ENCODE data around the gene HNRNPC.

The HNRNPC gene

DNA sequence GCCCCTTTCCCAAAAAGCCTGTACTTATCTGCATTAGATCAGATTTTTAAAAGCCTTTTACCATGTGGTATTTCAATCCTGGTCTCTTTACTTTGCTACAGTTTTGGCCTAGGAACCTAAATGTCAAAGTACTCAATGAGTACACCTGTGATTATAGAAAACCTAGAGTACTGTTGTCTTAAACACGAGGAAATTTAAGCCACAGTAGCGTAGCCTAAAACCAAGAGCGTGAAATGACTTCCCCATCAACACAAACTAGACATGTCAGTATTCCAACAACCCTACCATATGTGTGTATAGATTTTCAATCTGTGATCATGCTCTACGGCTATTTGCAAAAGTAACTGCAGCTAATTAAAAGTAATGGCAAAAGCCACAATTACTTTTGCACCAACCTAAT, 60.7 kb downstream of the HNRNPC start:
- DNase-seq: no peak

DNA sequence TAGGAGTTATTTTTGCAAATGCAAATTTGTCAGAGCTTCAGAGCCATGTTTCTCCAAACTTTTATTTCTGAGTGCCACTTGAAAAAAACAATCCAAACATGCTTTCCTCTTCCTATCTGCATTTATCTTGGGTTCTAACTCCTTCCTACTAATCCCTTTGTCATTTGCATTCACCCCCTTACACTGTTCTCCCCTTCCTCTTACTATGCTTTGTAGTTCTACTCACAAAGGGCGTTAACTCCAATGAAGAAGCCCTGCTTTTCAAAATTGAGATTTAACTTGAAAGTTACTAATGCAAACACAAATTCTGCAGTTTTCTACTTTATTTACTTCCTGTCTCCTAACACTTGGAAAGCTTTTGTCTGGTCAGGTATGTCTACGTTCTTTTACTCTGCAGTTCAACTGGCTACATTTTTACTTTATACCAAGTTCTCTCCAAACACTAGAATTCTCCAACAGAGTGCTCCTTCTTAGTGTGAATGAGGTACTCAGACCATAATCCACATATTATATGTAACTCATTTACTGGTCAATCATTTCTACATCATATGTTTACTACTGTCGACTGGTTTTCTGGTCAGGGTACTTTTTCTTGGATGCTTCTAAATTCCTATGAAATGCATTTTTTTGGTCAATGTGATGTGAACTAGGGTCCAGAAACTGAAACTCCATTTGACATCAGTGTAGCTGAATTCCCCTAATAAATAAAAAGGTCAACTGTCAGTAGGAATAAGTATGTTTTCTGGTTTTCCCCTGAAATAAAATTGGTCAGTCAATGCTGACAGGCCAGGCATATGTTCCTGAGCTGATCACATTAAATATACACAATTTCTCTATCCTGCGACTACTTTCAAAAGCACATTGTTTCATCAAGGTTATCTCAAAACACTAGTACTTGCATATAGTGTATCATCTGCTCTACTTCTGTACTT, 62.2 kb downstream of the HNRNPC start:
- DNase-seq: no peak

DNA sequence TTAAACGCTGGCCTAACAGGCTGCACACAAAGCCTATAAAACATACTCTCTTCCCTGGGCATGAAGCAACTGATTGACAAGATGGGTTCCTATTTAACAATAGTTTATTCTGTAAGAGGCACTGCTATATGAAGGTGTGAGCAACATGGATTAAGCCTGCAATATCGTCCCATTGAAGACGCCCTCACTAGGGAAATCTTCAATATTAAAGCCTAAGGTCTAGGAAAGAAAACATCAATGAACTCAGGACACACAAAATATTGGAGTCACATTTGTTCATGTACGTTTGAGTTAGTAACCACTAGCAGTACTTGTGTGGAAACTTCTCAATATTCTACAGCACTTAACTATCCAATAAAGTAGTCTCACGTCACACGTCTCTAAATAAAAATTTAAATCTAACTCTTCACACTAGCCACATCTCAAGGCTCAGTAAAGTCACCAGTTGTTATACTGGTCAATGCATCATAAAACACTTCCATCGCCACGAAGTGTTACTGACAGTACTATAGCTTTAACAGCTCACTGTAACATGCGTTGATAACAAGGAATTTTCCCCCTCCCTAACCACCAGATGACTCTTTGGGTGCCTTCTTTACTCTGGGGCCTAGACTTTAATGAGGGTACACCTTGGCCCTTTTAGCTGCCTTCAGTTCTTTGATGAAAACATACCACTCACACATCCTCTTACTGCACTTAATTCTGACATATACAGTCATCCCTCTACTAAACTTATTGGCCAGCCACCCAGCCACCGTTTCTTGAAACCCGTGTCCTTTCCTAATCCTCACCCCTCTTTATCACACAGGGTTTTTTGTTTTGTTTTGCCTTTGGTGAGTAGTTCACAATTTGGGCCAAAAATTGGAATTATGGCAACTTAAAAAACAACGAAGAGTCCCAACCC, 63.3 kb downstream of the HNRNPC start:
- no peak for DNase-seq

DNA sequence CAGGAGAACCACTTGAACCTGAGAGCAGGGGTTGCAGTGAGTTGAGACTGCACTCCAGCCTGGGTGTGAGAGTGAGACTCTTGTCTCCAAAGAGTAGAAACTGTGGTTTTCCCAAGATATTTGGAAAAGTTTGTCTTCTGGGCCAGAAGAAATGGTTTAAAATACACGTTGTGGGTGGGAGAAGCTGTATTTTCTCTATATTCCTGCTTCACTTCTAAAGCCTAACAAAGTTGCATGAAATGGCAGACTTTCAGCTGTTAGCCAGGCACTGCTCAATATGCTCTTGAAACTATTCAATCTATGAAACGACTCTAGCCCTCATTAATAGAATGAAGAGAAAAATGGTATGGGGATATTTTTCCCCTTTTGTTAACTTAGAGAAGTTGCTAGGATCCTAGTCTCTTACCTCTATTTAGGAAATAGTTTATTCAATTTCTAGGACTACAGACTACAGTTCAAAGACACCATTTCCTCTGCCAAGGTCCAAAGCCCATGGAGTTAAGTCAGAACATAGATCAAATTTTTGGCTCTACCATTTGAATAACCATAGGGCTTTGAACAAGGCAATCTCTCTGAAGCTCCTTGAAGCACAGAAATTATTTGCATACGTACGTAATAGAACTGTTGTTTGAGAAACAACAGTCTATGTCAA, 64.1 kb downstream of the HNRNPC start:
- DNase-seq: no peak

DNA sequence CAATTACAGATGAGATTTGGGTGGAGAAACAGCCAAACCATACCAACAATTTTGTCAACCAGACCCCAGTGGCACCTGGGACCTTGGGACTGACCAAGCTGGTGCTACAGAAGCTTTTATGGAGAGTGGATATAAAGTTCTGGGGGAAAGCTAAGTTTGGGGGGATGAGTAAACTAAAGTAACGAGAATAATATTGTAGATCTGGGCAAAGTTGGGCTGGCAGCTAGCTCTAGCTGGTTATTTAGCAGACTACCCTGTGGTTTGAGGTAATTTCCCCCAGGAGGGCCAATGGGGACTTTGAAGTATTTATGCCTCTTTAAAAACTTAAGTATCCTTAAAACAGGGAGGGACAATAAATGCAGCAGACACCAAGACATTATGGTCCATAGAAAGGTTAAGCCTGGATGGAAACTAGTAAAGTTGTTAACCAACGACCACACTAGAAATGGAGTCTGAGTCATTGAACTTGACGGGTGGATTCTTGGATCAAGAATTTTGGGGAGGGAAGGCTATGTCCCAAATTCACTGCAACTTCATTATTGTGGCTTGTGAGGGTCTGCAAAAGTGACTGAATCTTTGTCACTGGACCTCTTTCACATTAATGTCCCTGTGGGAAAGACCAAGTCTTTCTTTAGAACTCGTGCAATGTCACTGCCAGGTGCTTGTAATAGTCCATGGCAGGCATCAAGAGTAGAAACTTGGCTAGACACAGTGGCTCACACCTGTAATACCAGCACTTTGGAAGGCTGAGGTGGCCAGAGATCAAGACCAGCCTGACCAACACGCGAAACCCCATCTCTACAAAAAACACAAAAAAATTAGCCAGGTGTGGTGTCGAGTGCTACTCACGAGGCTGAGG, 64.8 kb downstream of the HNRNPC start:
- DNase-seq: no peak

DNA sequence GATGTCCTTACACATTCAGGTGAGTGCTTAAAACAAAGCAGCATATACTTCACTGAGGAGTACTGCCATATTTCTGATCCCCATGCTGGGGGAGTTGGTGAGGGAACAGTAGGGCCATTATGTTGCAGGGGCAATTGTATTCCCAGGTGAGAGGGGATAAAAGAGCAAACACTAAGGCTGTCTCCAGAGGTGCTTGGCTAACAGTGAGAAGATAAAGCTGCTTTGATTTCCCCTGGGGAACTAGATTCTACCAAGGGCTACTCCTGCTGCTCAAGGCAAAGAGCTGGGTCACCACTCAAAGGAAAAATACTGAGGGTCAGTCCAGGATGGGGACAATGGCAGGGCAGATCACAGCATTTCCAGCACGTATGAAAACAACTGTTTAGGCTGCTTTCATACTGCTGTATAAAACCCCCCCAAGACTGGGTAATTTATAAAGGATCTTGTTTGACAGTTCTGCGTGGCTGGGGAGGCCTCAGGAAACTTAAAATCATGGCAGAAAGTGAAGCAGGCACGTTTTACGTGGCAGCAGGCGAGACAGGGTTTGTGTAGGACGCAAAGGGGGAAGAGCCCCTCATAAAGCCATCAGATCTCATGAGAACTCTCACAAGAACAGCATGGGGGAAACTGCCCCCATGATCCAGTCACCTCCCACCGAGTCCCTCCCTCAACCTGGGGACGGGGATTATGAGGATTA, 65.6 kb downstream of the HNRNPC start:
- DNase-seq: no peak

DNA sequence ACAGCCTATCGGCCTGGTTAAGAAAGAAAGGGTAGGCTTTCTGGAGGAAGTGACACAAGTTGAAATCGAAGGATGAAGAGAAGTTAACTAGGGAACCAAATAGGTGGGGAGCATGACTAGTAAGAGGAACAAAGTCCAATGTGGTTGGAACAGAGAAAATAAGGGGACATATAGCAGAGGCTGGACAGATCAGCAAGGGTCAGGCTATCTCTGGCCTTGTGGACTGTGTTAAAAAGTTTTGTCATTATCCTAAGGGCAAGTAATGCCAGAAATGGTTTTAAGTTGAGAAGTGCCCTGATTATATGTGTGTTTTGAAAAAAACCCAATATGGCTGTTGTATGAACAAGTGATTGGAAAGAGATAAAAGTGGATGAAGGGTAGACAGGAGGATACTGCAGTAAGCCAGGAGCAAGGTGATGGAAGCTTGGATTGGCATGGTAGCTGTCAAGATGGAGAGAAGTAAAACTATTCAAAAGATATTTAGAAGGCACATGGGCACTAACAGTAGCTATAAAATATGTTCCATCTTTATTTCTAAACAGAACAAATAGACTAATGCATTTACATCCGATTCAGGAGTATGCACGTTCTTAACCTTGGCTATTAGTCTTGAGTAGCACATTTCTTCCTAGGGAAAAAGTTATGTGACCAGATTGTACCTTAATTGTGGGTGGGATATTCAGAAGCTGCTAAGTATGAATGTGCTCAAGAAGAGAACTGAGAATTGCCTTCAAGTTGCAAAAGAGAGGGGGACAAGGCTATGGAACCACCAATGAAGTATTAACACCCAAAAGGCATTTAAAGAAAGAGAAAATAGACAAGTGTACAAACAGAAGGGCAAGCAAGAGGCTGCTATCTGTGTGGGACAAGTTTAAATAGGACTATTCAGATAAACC, 66.5 kb downstream of the HNRNPC start:
- no peak for DNase-seq

DNA sequence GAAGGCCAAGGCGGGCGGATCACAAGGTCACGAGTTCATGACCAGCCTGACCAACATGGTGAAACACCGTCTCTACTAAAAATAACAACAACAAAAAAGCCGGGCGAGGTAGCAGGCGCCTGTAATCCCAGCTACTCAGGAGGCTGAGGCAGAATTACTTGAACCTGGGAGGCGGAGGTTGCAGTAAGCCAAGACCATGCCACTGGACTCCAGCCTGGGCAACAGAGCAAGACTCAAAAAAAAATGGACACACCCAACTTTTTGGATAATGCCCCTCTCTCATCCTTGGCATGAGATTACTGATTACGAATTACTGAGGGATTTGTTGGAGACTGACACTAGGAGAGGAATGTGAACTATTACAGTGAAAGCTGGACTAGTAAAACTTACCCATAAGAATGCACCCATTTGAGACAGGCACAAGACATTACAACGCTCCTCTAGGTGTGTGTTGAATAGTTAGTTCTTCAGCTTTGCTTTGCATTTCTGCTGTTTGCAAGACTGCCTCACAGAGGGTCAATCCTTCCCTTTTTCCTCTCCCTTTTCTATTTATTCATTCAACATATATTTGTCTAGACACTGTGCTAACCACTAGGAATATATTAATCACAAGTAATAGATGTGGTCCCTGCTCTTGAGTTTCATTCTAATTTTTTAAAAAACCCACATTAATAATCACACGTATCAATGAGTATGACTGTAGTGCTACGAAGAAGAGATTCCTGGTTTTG, 67.3 kb downstream of the HNRNPC start:
- no peak for DNase-seq

DNA sequence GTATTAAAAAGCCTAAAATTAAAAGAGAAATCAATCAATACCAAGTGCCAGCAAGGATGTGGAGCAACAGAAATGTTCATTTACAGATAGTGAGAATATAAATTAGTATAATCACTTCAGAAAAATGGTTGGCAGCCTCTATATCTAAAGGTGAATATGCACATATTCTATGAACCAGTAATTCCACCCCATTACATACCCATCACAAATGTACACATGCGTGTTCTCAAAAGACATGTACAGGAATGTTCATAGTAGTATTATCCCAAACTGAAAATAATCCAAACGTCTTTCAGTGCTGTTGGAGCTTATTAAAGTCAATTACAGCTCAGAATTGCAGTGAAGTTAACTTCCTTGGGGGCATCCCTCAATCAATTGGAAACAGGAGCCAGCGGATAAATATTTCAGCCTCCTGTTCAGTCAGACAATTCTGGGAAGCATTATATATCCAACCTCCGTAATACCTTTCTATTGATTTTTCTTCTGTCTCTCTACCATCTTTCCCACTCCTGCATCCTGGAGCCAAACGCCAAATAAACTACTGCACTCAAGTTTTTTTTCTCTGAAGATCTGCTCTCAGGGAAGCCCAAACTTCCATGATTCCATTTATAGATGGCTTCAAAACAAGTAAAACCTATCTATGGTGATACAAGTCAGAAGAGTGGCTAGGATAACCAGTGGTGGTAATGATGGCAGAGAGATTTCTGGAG, 68.3 kb downstream of the HNRNPC start:
- DNase-seq: no peak

DNA sequence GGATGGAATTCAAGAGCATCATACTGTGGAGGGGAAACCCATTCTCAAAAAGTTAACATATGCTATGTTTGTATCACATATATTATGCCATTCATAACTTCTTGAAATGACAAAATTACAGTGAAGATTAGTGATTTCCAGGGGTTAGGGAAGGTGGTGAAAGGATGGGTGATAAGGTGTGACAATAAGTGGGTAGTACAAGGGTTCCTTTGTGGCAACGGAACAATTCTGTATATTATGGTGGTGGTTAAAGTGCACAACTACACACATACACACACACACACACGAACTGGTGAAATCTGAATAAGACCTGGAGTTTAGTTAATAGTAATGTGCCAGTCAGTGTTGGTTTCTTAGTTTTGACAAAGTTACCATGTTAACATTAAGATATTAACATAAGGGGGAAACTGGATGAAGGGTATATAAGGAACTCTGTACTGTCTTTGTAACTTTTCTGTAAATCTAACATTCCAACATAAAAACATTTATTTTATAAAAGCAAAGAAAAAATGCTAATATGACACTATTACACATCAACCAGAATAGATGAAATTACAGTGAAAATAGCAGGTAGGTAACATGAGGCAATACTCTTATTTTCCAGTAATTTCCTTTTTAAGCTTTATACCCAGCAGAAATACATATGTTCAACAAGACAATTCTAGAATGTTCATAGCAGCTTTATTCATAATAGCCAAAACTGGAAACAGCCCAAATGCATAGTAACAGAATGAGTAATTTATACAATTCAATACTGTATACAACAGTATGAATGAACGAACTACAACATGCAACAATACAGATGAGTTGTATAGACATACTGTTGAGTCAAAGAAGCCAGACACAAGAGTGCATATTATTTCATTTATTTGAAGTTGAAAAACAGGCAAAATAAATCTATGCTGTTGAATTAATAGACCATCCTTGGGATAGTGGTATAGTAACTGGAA, 69.4 kb downstream of the HNRNPC start:
- no peak for DNase-seq

DNA sequence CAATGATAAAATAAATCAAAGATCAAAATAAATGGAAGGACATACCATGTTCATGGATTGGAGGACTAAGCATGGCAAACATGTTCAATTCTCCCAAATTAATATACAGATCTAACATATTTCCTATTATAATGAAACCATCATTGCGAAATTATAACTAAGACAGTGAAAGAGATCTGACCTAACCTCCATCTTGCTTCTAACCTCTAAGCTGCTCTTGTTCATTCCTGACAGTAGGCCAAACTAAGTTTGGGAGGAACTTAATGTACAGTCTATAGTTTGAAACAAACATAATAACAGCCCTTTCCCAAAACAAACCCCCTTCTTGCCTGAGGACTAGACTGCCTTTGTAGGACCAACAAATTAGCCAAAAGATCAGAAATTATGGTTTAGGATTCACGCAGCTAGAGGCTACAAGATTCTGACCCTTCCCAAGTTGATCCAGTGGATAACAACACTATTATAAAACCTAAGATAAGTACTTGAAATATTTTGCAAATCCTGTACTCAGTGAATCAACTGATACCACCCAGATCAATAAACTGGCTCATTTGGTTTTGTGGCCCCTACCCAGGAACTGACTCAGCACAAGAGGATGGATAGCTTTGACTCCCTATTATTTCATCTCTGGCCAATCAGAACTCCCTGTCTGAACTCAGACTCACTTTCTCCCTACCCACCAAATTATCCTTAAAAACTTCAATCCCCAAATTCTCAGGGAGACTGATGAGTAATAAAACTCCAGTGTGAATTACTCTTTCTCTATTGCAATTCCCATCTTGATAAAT, 71.6 kb downstream of the HNRNPC start:
- no peak for DNase-seq

DNA sequence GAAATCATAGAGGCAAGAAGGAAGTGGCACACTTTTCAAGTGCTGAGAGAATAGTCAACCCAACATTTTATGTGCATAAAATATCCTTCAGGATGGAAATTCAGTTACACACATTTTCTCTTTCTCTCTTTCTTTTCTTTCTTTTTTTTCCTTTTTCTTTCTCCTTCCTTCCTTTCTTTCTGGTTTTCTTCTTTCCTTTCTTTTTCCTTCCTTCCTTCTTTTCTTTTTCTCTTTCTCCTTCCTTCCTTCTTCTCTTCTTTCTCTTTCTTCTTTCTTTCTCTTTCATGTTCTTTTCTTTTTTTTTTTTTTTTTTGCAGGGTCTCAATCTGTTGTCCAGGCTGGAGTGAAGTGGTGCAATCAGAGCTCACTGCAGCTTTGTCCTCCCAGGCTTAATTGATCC, 74.6 kb downstream of the HNRNPC start:
- no peak for DNase-seq

DNA sequence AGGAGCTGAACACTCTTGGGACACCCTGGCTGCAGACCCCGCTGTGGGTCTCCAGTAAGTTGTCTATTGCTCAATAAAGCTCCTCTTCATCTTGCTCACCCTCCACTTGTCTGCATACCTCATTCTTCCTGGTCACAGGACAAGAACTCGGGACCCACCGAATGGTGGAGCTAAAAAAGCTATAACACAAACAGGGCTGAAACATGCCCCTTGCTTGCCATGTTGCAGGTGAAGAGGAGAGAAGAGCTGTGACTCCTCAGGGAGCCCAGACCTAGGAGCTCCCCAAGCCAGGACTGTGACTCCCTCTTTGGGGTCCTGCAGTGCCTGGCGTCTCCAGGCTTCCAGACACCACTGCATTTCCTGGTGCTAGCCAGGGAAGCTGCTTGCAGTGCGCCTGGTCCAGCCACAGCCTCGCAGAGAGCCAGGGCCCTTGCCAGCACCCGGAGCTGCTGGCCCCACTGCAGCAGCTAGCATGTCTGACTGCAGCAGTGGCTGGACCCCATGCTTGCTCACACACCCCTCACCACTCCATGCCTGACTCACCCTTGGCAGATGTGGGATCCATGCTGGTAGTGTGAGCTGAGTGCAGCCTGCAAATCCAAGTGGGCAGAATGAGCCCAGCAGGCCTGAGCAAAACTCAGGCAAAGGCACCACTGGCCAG, 76.2 kb downstream of the HNRNPC start:
- DNase-seq: no peak

DNA sequence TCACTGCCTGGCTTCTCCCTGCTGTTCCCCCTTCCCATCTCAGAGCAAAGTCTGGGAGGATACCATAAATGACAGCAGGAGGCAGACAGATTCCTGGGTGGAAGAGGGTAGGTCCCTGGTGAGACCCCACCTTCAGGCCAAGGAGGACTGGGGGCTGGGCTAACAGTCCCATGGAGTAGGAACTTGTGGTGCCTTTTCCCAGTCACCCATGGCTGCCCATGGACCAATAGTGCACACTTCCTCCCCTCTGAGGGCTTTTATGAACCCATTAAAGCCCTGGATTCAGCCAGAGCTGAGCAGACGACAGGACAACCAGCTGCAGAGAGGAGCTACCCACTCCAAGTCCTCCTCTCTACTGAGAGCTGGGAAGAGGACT, 76.8 kb downstream of the HNRNPC start:
- no peak for DNase-seq

DNA sequence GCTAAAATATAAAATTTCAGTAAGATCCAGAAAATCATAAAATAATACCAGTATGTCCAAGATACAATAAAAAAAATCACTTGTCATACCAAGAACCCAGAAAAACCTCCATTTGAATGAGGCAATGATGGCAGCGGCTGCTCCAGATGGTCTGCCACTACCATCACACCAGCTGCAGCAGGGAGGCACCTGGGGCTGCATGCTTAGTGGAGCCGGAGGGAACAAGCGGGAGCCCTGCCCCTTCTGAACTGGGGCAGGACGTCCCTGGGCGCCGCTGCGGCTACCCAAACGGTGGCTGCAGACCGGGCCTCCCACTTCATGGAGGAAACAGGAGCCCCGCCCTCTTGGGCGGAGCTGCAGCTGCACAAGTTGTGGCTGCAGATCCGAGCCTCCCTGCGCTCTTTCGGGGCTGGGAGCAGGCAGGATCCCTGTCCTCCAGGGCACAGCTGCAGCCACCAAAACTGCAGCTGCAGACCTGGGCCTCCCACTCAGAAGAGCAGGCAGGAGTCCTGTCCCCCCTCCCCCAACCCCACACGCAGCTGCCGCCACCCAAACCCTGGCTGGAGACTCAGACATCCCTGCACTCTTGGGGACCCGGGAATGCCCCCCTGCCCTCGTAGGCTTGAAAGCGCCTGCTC, 77.3 kb downstream of the HNRNPC start:
- DNase-seq: peak; percentile 71

DNA sequence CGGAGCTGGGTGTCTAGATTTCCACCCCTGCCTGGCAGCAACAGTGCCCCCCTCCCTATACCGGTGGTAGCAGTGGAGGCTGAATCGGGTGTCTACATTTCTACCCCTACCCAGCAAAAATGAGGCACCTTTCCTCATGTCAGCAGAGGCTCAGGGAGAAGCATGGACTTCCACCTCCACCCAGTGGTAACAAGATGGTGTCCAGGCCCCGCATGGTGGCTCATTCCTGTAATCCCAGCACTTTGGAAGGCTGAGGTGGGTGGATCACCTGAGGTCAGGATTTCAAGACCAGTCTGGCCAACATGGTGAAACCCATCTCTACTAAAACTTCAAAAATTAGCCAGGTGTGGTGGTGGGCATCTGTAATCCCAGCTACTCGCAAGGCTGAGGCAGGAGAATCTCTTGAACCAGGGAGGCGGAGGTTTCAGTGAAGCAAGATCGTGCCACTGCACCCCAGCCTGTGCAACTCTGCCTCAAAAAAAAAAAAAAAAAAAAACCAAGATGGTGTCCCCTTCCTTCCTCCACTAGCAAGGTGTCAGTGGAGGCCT, 77.9 kb downstream of the HNRNPC start:
- no peak for DNase-seq
